K562 (cell line): ENCODE data around the gene SNAP23. TPM values are rescaled to one million over a fixed set of nuclear protein-coding genes. Genes with fewer than 3 reads are reported as not detected.

Experiments used
- BACH1 ChIP-seq: fragments of 200-800 bp; sonication (Bioruptor generic); IDR thresholded peaks from 2 replicates; pipeline ENCODE4 v1.6.1; 2016; ENCODE audit warnings: missing genetic modification characterization, missing compliant biosample characterization
- E2F8 ChIP-seq: fragments of 450-650 bp; IDR thresholded peaks from 2 replicates; pipeline ENCODE4 v1.7.1; 2018; ENCODE audit warnings: mild to moderate bottlenecking, low read depth; ENCODE audit not compliant: partially characterized antibody
- ELF1 ChIP-seq: fragments of 200-800 bp; sonication (Bioruptor generic); IDR thresholded peaks from 2 replicates; pipeline ENCODE4 v1.6.1; 2016; ENCODE audit warnings: missing genetic modification characterization, missing compliant biosample characterization
- ELF2 ChIP-seq: fragments of 250-450 bp; sonication (Bioruptor Pico); IDR thresholded peaks from 2 replicates; pipeline ENCODE4 v1.5.0; 2021; ENCODE audit warnings: mild to moderate bottlenecking
- HNRNPUL1 ChIP-seq: fragments of 200-400 bp; formaldehyde crosslinking; IDR thresholded peaks from 2 replicates; pipeline ENCODE4 v1.6.1; 2017; ENCODE audit warnings: low read length
- JUNB ChIP-seq: fragments of 450-650 bp; formaldehyde crosslinking; conservative IDR thresholded peaks from 2 replicates; pipeline ENCODE4 v1.4.0; 2020; ENCODE audit warnings: mild to moderate bottlenecking
- MAZ ChIP-seq, 2 experiments: fragments of 450-650 bp in 1 of 2; sonication (generic) in 1 of 2; formaldehyde crosslinking; IDR thresholded peaks in 1 of 2; conservative IDR thresholded peaks in 1 of 2; 2 replicates each; pipeline versions ENCODE4 v1.4.0 to v1.5.0; 2020; ENCODE audit warnings: mild to moderate bottlenecking in 1 of 2, missing genetic modification reagents in 1 of 2
- NBN ChIP-seq: fragments of 450-650 bp; IDR thresholded peaks from 2 replicates; pipeline ENCODE4 v1.6.1; 2016; ENCODE audit warnings: low read depth, mild to moderate bottlenecking
- RBFOX2 ChIP-seq: fragments of 200-400 bp; formaldehyde crosslinking; IDR thresholded peaks from 2 replicates; pipeline ENCODE4 v1.6.1; 2017; ENCODE audit warnings: low read depth, mild to moderate bottlenecking, low read length, moderate library complexity
- SP1 ChIP-seq: sonication (generic); formaldehyde crosslinking; IDR thresholded peaks from 2 replicates; pipeline ENCODE4 v1.8.1; 2022; ENCODE audit warnings: mild to moderate bottlenecking, missing genetic modification reagents
- TAF7 ChIP-seq: fragments of 450-650 bp; IDR thresholded peaks from 2 replicates; pipeline ENCODE4 v1.6.1; 2016; ENCODE audit warnings: missing genetic modification characterization, missing compliant biosample characterization
- TEAD4 ChIP-seq, 2 experiments: sonication (generic) in 1 of 2; formaldehyde crosslinking in 1 of 2; IDR thresholded peaks; 2 replicates each; pipeline versions ENCODE4 v1.6.1 to v1.8.0; 2012 to 2022; ENCODE audit warnings: borderline replicate concordance in 1 of 2, inconsistent platforms in 1 of 2, low read length in 1 of 2, mild to moderate bottlenecking in 1 of 2, missing genetic modification reagents in 1 of 2
- ZEB2 ChIP-seq: fragments of 450-650 bp; IDR thresholded peaks from 2 replicates; pipeline ENCODE4 v1.6.1; 2016
- ZNF561 ChIP-seq: fragments of 450-650 bp; formaldehyde crosslinking; conservative IDR thresholded peaks from 2 replicates; pipeline ENCODE4 v1.4.0; 2020; ENCODE audit warnings: mild to moderate bottlenecking, moderate library complexity
- polyA plus RNA-seq, 8 experiments: library from polyadenylated mRNA; depleted of rRNA in 4 of 8; stranded (reverse) in 5 of 8; unstranded in 3 of 8; fragments of >200 nt; fragmentation: Nextera tagmentation in 2 of 8; fragmentation: Illumina TruSeq in 1 of 8; extraction: Ambion mirVana in 2 of 8; extraction: Trizol in 1 of 8; gene quantifications; 2 replicates each; pipeline versions ENCODE4 v1.2.1 to v1.2.3, GENCODE V29; 2011 to 2014; ENCODE audit warnings: inconsistent platforms in 1 of 8, missing spikeins in 1 of 8
- total RNA-seq, 7 experiments: library from RNA; depleted of rRNA in 6 of 7; stranded (reverse); fragments of >200 nt in 6 of 7; fragmentation: Illumina TruSeq in 2 of 7; extraction: Trizol in 2 of 7; gene quantifications; 2 replicates each; pipeline versions ENCODE4 v1.2.1 to v1.2.3, GENCODE V29; 2011 to 2021; ENCODE audit warnings: low replicate concordance in 1 of 7
- TF ChIP-seq, protein P1 (sequence below): IDR thresholded peaks from 2 replicates; pipeline ENCODE4 v1.6.1; 2012; ENCODE audit warnings: low read depth, low read length, improper control_type of control experiment, borderline replicate concordance
- TF ChIP-seq, protein P2 (sequence below): fragments of 250-450 bp; sonication (Bioruptor Pico); IDR thresholded peaks from 2 replicates; pipeline ENCODE4 v1.4.0; 2020; ENCODE audit warnings: mild to moderate bottlenecking, moderate library complexity
- TF ChIP-seq, protein P3 (sequence below), 2 experiments: fragments of 450-650 bp; conservative IDR thresholded peaks; 2 replicates each; pipeline ENCODE4 v1.6.1; 2017; ENCODE audit warnings: mild to moderate bottlenecking in 2 of 2, moderate library complexity in 2 of 2

The SNAP23 gene
- total and polyA plus RNA-seq, 9 of the 15 experiments (the other 6 are each of a cell fraction or from before 2014, with no cell fraction given): 78.9 to 168 (median 117) TPM

GRCh38 chr15:42548249-42549031 is 53.0 kb downstream of the SNAP23 start, which contains the start of the genes HAUS2 and LRRC57 (continued):
- TF ChIP-seq NBN (peak; percentile 98), SP1 (peak; percentile 83), HNRNPUL1 (no peak), ZEB2 (0 out of 2 replicates have a peak, but pooled peaks have one; percentile 41), JUNB (peak; percentile 87), ZNF561 (CRISPR knock-in tag) (no peak), TEAD4 (IDR thresholded peaks at IDR 0.05; ENCODE audit: low read length) (peak; percentile 31; the same call in 1 of the 2 replicates), TEAD4 (CRISPR knock-in tag; IDR thresholded peaks at IDR 0.05; ENCODE audit: borderline replicate concordance) (no peak), BACH1 (tag) (peak; percentile 58; the same call in 1 of the 2 replicates), ELF2 (CRISPR knock-in tag) (peak; percentile 82), E2F8 (peak; percentile 77), ELF1 (tag) (peak; percentile 53; the same call in 1 of the 2 replicates), MAZ (CRISPR knock-in tag; conservative IDR thresholded peaks at IDR 0.05 in 1 of 2, IDR thresholded peaks at IDR 0.05 in 1 of 2) (peak; percentile 19 to 70; a peak in 3 of 4 replicates), TAF7 (peak; percentile 72), RBFOX2 (peak; percentile 99)
- TF ChIP-seq, protein P1, sequence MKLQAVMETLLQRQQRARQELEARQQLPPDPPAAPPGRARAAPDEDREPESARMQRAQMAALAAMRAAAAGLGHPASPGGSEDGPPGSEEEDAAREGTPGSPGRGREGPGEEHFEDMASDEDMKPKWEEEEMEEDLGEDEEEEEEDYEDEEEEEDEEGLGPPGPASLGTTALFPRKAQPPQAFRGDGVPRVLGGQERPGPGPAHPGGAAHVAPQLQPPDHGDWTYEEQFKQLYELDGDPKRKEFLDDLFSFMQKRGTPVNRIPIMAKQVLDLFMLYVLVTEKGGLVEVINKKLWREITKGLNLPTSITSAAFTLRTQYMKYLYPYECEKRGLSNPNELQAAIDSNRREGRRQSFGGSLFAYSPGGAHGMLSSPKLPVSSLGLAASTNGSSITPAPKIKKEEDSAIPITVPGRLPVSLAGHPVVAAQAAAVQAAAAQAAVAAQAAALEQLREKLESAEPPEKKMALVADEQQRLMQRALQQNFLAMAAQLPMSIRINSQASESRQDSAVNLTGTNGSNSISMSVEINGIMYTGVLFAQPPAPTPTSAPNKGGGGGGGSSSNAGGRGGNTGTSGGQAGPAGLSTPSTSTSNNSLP: no peak
- TF ChIP-seq, protein P2, sequence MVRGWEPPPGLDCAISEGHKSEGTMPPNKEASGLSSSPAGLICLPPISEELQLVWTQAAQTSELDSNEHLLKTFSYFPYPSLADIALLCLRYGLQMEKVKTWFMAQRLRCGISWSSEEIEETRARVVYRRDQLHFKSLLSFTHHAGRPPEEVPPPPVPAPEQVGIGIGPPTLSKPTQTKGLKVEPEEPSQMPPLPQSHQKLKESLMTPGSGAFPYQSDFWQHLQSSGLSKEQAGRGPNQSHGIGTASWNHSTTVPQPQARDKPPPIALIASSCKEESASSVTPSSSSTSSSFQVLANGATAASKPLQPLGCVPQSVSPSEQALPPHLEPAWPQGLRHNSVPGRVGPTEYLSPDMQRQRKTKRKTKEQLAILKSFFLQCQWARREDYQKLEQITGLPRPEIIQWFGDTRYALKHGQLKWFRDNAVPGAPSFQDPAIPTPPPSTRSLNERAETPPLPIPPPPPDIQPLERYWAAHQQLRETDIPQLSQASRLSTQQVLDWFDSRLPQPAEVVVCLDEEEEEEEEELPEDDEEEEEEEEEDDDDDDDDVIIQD (CRISPR knock-in tag): no peak
- TF ChIP-seq, protein P3, sequence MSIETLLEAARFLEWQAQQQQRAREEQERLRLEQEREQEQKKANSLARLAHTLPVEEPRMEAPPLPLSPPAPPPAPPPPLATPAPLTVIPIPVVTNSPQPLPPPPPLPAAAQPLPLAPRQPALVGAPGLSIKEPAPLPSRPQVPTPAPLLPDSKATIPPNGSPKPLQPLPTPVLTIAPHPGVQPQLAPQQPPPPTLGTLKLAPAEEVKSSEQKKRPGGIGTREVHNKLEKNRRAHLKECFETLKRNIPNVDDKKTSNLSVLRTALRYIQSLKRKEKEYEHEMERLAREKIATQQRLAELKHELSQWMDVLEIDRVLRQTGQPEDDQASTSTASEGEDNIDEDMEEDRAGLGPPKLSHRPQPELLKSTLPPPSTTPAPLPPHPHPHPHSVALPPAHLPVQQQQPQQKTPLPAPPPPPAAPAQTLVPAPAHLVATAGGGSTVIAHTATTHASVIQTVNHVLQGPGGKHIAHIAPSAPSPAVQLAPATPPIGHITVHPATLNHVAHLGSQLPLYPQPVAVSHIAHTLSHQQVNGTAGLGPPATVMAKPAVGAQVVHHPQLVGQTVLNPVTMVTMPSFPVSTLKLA (conservative IDR thresholded peaks at IDR 0.05): peak; percentile 72 to 93
